GM18858 (cell line): Measurements from ENCODE around the gene COX19.
"Not testable (repeated sequence)": the region's sequence is repeated elsewhere in the genome, so short reads cannot be mapped to it uniquely, and the experiment has no call there.

Experiments used
- ATAC-seq: cut with Tn5 transposase; IDR thresholded peaks from one replicate; pipeline ENCODE4 v1.9.1; 2021; ENCODE audit not compliant: unreplicated experiment

The COX19 gene

DNA sequence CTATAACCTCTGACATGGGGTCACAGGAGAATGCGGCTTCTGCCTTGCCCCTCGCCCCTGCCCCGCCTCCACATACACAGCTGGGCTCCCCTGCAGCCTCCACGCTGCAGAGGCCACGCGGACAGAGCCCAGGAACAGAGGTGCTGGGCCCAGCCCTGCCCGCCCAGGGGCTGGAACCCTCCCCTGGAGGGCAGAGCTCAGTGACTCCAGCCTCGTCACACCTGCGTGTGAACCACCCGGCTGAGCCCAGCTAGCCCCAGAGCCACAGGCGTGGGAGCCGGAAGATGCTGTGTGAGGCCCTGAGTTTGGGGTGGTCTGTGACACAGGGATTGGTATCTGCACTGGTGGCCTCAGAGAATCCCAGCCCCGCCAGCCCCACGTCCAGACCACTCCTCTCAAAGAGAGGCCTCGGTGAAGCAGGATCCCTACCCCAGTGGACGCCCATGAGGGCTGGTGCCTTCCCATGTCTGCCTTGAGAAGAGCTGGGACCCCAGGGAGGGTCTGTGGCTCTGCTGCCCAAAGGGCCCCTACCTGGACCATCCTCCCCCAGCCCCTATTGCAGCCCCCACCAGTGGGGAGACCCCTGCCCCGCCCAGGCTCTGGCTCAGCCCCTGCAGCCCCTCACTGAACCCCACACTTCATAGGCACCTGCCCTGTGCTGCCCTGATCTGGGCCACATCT lies 12.8 kb downstream of the COX19 start:
- no peak for ATAC-seq

DNA sequence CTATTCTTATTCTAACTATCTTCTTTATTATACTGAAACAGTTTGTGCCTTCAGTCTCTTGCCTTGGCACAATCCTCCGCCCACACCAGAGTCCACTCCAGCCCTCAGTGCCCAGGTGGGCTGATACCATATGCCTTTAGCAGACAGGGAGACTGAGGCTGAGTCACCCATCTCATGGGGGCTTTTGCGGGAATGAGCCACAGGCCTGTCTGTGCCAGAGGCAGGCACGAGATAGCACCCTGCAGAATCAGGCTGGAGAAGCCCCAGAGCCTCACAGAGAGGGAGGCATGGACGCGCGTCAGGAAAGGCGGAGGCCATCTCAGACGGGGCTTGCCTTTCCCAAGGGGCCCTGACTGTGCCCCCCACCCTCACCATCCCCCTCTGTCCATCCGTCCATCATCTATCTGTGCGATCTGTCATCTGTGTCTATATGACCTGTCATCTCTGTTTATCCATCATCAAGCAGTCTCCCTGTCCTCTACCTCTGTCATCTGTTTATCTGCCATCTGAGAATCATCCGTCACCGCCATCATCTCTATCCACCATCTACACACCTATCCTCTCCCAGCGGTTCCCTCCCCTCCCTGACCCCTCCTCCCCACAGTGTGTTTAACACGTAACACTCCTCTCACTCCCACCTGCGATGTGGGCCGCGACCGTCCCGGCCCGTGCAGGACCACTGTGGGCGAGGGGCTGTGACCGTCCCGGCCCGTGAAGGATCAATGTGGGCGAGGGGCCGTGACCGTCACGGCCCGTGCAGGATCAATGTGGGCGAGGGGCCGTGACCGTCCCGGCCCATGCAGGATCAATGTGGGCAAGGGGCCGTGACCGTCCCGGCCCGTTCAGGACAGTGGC lies 13.6 kb downstream of the COX19 start:
- ATAC-seq = no peak

DNA sequence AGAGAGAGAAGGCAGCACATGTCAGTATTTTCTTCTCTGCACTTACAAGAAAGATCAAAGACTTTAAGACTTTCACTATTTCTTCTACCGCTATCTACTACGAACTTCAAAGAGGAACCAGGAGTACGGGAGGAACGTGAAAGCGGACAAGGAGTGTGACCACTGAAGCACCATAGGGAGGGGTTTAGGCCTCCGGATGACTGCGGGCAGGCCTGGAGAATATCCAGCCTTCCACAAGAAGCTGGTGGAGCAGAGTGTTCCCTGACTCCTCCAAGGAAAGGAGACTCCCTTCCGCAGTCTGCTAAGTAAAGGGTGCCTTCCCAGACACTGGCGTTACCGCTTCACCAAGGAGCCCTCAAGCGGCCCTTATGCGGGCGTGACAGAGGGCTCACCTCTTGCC lies 14.4 kb downstream of the COX19 start:
- not testable (repeated sequence) for ATAC-seq

DNA sequence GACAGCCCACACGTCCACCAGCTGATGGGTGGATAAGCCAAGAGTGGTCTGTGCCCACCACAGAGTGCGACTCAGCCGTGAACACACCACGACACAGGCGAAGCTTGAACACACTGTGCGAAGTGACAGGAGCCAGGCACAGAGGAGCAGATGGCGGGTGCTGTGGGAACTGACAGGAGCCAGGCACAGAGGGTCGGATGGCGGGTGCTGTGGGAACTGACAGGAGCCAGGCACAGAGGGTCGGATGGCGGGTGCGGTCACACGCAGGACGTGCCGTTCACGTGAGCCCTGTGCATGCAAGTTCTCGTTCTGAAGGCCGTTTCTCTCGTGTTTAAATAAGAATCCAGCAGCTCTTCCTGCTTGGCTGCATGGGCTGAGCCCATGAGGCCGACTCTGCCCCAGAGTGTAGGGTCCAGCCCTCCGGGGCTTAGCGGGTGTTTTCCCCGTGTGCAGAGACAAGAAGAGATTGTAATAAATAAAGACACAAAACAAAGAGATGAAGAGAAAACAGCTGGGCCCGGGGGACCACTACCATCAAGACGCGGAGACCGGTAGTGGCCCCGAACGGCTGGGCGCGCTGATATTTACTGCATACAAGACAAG lies 15.0 kb downstream of the COX19 start:
- no peak for ATAC-seq

GRCh38 chr7:959740-960139 lies 15.6 kb downstream of the COX19 start:
- not testable (repeated sequence) for ATAC-seq

DNA sequence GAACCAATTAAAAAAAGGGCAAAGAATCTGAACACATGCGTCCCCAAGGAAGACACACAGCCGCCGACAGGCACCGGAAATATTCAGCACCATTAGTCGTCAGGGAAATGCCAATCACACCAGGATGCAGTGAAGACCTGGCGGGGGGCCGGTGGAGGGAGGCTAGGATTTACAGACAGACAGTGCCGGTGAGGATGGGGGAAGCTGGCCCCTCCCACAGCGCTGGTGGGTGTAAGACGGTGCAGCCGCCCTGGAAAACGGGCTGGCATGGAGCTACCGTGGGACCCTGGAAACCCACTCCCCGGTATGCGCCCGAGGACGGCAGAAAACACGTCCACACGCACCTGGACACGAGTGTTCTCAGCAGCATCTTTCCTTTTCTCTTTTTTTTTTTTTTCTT lies 16.1 kb downstream of the COX19 start:
- no peak for ATAC-seq

DNA sequence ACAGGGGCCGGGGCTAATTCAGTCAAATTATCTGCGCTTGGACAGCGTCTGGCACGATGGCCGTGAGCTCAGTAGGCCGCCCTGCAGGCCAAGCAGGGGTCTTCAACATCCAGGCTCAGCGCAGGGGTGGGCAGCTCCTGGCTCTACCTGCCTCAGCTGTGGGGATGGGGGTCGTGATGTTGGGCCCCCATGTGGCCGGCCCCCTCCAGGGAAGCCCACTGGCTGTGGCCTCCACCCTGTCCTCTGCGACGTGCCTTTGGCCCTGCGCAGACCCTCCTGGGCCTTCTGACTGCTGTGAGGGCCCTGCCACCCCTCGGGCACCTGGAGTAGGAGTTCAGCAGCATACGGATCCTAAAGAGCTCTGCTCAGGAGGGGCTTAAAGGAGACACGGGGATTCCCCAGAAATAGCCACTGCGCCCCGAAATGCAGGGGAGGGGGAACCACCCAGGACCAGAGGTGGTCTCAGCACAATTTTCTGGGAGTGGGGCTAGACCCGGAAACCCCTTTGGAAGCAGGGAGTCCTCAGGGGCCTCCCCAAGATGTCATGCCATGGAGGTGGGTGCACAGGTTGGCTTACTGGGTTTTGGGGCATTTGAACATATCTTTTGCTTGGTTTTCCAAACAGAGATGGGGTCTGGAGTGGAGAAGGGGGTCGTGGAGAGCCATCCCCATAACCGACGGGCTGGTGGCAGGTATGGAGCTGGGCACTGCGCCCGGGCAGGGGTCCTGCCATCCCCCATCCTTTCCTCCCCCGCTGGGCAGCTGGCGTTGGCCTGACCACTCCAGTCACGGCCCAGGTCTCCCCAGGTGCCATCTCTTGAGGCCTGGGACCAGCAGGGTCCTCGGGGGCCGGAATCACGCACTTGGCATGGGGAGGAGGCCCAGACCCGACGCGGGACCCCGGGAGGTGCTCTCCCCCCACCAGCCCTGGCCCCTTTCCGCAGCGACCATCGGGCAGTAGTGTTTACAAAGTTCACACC lies 16.8 kb downstream of the COX19 start:
- no peak for ATAC-seq

GRCh38 chr7:957418-958220 lies 17.7 kb downstream of the COX19 start:
- ATAC-seq = no peak

GRCh38 chr7:956031-956430 lies 19.3 kb downstream of the COX19 start:
- no peak for ATAC-seq

DNA sequence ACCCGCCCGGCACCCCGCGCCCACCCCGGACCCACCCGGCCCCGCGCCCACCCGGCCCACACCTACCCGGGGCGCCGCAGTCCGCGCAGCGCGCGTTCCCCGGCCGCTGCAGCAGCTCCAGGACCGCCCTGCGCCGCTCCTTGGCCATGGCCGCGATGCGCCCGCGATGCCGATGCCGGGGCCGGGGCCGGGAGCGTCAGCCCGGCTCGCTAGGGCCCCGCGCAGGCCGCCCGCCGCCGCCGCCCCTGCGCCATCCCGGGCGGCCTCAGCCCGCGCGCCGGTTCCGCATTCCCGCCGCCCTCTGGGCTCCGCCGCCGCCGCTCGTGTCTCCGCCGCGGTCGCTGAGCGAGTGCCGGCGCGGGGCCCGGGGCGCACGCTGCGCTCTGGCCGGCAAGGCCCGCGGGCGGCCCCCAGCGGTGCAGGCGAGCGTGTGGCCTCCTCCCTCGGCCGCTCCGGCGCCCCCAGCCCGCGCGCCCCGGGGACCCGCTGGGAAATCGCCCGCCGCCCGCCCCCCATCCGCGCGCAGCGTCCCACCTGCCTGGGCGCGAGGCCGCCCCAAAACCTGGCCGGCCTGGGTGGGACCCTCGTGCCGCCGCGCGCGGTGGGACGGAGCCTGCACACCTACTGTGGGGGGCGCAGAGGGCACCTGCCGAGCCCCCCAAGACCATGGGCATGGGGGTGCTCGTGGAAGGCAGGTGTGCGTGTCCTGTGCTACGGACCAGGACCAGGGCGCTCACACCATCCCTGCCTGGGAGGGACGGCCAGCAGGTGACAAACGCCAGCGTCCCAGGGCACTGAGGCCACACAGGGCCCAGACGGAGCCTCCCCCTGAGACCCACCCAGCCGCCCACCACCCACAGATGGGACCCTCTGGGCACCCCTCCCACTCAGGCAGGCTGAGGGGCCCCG lies 20.8 kb downstream of the COX19 start, which contains the start of gene ADAP1:
TSS of gene ADAP1 (minus strand) at position 351 of the 909 bp plus-strand sequence. CDS start at position 148, 203 bp downstream.
- no peak for ATAC-seq

DNA sequence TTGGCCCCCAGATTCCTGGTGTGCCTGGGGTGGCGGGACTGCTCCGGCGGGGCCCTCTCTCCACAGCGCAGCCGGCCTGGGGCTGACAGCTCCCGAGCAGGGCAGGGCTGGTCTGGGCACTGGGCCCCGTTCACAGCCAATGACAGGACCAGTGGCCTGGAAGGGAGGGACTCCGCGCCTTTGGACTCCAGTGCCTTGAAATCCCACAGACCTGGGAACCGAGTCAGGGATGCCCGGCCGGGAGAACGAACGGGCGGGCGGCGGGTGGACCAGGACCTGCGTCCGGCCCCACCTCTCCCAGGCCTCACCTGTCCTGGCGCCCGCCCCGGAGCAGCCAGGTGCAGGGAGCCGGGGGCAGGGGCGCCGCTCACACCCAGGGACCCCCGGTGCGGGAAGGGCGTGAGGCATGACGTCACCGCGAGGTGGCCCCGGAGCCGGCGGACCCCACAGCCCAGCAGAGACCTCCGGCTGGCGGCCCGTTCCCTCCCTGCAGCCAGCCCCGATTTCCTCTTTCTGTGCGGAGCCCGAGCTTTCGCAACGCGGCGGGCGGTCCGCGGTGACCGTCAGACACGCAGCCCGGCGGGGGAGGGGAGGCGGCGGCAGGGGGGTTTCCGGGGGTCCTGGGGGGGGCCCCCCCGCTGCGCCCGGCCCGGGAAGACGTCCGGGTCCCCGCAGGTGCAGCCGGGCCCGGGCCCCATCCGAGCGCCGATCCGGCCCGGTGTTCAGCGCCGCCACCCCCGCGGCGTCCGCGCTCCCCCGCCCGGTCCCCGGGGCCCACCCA lies 21.6 kb downstream of the COX19 start:
- ATAC-seq = no peak

- ATAC-seq = no peak
Measured at GRCh38 chr7:952548-953441, 22.6 kb downstream of the COX19 start.

- ATAC-seq = no peak
Measured at GRCh38 chr7:951881-952547, 23.3 kb downstream of the COX19 start.

GRCh38 chr7:949021-949934 lies 26.1 kb downstream of the COX19 start:
- no peak for ATAC-seq

DNA sequence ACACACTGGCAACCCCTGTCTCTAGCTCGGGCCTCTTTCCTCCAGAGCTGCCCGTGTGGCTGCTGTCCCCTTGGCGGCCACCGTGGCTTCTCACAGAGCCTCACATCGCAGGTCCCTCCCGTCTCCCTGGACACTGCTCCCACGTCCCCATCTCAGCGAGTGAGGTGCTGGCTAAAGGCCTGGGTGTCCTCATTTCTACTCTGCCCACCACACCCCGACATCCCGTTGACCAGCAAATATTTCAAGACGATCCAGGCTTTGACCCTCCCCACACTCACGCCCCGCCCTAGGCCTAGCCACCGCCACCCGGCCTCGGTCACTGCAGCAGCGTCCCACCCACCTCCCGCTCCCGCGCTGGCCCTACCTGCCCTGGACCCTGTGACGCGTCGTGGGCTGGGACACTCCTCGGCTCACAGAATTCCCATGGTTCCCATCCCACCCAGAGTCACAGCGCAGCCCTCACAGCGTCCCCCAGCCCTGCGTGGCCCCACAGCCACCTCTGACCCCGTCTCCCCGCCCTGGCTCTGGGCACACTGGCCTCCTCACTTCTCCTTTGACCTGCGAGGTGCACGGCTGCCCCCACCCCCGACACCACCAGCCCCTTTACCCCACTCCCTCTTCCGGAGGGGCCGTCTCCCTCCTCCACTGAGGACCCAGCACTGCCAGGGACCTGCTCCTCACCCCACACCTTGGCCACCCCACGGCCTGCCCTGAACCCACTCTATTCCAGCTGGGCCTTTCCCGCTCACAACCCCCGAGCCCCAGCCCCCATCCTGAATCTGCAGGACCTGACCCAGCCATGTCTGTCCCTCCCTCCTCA lies 27.7 kb downstream of the COX19 start:
- ATAC-seq = no peak
